Measurements from ENCODE around the gene HIGD2A. TPM values are rescaled to one million over a fixed set of nuclear protein-coding genes. Genes with fewer than 3 reads are reported as not detected.
A peak's percentile ranks its signal among the peaks of the same experiment; 100 is the strongest.

The HIGD2A gene
- total and polyA plus RNA-seq, 5 experiments from 2014 or later: 75.3 to 280 (median 209) TPM

DNA sequence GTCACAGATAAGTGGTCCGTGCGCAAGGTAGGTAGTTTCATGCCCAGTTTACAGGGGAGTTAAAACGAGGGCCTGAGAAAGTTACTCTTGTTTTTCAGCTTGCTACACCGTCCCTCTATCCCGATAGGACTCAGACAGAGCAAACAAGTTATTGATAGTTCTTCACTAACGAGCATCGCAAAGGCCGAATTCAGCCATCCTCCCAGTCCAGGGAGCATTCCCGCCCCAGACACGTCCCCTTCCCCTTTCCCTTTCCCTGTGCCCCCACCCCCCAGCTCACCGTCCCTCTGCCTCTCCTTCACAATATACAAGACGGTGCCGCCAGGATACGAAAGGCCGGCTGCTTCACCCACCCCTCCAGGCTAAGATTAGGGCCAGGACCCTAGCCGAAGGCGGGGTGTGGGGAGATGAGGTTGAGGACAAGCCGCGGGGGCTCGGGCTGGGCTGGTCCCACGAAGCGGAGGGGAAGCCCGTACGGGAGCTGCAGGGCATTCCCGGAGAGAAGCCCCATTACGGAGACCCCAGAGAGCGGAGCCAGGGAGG is 27.6 kb upstream of the HIGD2A start:
- no peaks in the 10 kb centered on the region for H3K9me3 Mint-ChIP-seq
- DNase-seq: peak in 1 of 10 donors; percentile 8
- peak overlapping the region; percentile 86 to 99 (median 98) for H3K27ac Mint-ChIP-seq
- peak overlapping the region; percentile 94 to 99 (median 97) for H3K4me3 Mint-ChIP-seq
- peaks cover 0 to 28% (median 2%) of the 10 kb centered on the region in 3 donors for H3K36me3 Mint-ChIP-seq
- no peaks in the 10 kb centered on the region for H3K27me3 Mint-ChIP-seq
- no peak for ATAC-seq
- POLR2A ChIA-PET: interaction anchor here (0.6 to 4.0 kb wide), 10 partner anchors 11 to 286 kb away, joined by 3 to 58 read pairs (median 4); partner anchors contain the start of genes HIGD2A, NOP16 and RNF44
- peaks cover 13 to 61% (median 38%) of the 10 kb centered on the region in 4 donors for H3K4me1 Mint-ChIP-seq

DNA sequence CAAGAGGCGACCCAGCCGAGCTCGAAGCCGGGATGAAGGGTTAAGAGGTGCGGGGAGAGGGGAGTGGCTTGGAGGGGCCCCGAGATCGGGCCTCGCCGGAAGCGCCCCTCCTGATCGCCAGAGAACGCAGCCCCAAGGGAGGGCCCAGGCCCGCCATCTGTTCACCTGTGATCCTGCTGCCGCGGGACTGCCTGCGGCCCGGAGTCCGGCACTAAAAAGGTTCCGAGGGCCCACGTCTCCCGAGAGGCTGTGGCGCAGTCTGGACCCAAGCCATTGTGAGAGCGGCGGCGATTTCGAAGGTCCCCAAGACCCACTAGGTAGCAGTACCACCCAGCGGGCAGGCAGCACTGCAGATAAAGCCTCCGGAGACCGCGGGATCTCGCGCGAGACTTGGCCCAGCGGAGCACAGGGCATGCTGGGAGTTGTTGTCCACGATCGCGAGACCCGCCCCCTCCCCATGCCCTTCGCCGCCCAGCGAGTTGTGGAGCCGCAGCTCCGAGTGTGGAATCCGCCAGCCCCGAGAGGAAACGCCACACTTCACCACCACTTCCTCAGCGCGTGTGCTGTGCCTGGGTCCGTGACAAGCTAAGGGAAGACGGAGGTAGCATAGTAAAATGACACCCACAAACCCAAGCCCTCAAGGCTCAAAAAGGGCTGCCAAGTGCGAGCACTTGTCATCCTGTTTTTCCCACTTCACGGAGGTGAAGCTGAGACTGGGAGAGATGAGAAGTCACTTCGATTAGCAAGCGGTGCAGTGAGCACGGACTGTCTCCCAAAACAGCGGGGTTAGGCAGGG is 26.9 kb upstream of the HIGD2A start, which contains the start of gene KIAA1191:
Gene KIAA1191, minus strand, starts transcription at position 328 of the 796 bp plus-strand sequence. CDS start 2,256 bp downstream, outside the sequence.
- peak within 1 kb of the TSS; percentile 94 to 99 (median 97) for H3K4me3 Mint-ChIP-seq
- H3K36me3 Mint-ChIP-seq: peaks cover 0 to 23% (median 2%) of the 10 kb centered on the region in 3 donors
- peak within 1 kb of the TSS; percentile 91 to 99 (median 98) for H3K27ac Mint-ChIP-seq
- peaks cover 15 to 57% (median 36%) of the 10 kb centered on the region in 4 donors for H3K4me1 Mint-ChIP-seq
- POLR2A ChIA-PET: interaction anchor here (0.6 to 4.0 kb wide), 14 partner anchors 9 to 285 kb away, joined by 3 to 58 read pairs (median 4); partner anchors contain the start of genes FAF2, HIGD2A, NOP16 and RNF44
- ATAC-seq (peak; percentile 87 to 89), DNase-seq (peak; percentile 87 to 98 (median 92))
- no peaks in the 10 kb centered on the region for H3K27me3 Mint-ChIP-seq
- H3K9me3 Mint-ChIP-seq: no peaks in the 10 kb centered on the region

DNA sequence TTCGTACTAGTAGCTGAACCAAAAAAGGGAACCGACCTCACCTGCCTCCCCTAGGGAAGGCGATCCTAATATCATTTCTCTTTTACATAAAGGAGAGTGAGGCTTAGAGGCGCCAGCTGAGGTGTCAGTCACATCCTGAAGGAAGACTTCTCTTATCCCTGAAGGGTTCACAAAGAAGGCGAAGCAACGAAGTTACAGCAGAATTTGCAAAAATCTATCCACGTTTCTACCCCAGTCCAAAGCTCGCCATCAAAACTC is 26.4 kb upstream of the HIGD2A start:
- DNase-seq (no peak), ATAC-seq (no peak)
- Mint-ChIP-seq H3K4me1 (peaks cover 16 to 57% (median 36%) of the 10 kb centered on the region in 4 donors), H3K36me3 (peaks cover 0 to 20% (median 2%) of the 10 kb centered on the region in 3 donors), H3K27ac (peak overlapping the region; percentile 91 to 99 (median 98)), H3K4me3 (peak overlapping the region; percentile 94 to 99 (median 97)), H3K9me3 (no peaks in the 10 kb centered on the region), H3K27me3 (no peaks in the 10 kb centered on the region)
- POLR2A ChIA-PET: interaction anchor here (0.6 to 4.0 kb wide), 12 partner anchors 9 to 665 kb away, joined by 3 to 58 read pairs (median 4); partner anchors contain the start of genes FAF2, HIGD2A, NOP16 and RNF44

DNA sequence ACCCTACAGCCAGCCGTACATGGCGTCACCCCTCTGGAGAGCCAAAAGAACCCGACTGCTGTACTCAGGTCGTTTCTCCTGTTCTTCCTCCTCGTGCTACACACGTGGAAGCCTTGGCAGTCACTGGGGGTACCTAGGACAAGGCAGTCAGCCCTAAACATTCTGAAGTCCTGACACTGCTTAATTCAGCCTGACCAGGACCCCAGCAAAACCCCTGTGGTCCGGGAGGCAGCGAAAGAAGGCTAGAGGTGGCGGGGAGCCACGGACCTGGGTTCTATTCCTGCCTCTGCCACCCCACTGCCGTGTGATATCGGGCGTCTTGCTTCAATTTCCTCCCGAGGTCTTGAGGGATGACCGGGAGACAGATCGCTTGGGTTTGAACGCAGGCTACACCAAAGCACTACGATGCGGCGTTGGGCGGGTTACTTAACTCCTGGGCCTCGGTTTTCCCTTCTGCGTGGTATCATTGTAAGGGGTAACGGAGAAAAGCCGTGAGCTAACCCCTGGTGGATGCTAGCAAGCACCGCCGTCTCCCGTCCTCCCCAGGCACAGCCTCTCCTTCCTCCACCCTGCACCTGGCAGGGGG is 23.7 kb upstream of the HIGD2A start:
- H3K36me3 Mint-ChIP-seq: peaks cover 0 to 16% (median 0%) of the 10 kb centered on the region in 3 donors
- no peaks in the 10 kb centered on the region for H3K9me3 Mint-ChIP-seq
- peak overlapping the region in 9 of 10 donors; percentile 25 to 88 (median 71) for H3K27ac Mint-ChIP-seq
- H3K4me1 Mint-ChIP-seq: peaks cover 14 to 41% (median 24%) of the 10 kb centered on the region in 4 donors
- POLR2A ChIA-PET: interaction anchor here (1.0 to 1.1 kb wide), 2 partner anchors 23 to 49 kb away, joined by 3 to 9 read pairs; partner anchors contain the start of genes HIGD2A and NOP16
- no peaks in the 10 kb centered on the region for H3K27me3 Mint-ChIP-seq
- ATAC-seq (no peak), DNase-seq (peak in 2 of 10 donors; percentile 45 to 63)
- peak overlapping the region; percentile 70 to 85 (median 78) for H3K4me3 Mint-ChIP-seq

DNA sequence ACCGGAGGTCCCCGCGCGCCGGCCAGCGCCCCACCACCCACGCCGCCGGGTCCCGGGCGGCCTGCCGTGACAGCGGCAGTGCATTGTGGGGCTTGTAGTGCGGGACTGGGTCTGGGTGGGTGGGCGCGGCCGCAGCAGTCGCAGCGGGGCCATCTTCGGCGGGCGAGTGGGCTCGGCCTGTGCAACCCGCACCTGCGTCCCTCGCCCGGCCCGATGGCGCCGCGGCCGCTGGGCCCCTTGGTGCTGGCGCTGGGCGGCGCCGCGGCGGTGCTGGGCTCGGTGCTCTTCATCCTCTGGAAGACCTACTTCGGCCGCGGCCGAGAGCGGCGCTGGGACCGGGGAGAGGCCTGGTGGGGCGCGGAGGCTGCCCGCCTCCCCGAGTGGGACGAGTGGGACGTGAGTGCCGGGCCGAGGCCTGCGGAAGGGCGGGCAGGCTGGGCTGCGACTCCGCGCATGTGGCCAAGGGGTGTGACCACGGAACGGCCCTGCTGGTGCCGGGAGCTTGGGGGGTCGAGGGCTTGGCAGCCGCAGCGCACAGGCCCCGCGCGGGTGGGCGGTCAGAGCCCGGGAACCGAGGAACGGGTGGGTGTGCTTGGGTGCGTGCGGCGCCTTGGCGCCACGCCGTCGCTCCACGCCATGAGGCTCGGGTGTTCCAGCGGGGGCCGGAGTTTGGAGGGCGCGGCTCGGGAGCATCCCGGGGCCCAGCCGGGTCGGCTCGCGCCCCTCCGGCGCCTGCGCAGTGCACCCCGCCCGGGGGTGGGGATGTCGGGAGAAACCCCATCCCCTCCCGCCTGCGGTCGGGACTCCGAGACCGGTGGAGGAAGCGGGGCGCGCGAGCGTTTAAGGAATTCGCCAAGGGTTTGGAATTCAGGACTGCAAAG is 23.0 kb upstream of the HIGD2A start, which contains the start of gene ARL10:
Gene ARL10, plus strand, starts transcription at position 137 of the 881 bp plus-strand sequence. Its CDS starts 77 bp downstream, at position 214.
- Mint-ChIP-seq H3K4me1 (peaks cover 14 to 38% (median 23%) of the 10 kb centered on the region in 4 donors), H3K27me3 (no peaks in the 10 kb centered on the region), H3K36me3 (peaks cover 0 to 21% (median 0%) of the 10 kb centered on the region in 3 donors), H3K27ac (peak within 1 kb of the TSS; percentile 25 to 88 (median 72)), H3K9me3 (no peaks in the 10 kb centered on the region), H3K4me3 (peak within 1 kb of the TSS; percentile 72 to 91 (median 80))
- POLR2A ChIA-PET: interaction anchor here (1.0 to 1.1 kb wide), 2 partner anchors 23 to 49 kb away, joined by 3 to 9 read pairs; partner anchors contain the start of genes HIGD2A and NOP16
- DNase-seq (peak; percentile 25 to 72 (median 41)), ATAC-seq (peak; percentile 11 to 51)

DNA sequence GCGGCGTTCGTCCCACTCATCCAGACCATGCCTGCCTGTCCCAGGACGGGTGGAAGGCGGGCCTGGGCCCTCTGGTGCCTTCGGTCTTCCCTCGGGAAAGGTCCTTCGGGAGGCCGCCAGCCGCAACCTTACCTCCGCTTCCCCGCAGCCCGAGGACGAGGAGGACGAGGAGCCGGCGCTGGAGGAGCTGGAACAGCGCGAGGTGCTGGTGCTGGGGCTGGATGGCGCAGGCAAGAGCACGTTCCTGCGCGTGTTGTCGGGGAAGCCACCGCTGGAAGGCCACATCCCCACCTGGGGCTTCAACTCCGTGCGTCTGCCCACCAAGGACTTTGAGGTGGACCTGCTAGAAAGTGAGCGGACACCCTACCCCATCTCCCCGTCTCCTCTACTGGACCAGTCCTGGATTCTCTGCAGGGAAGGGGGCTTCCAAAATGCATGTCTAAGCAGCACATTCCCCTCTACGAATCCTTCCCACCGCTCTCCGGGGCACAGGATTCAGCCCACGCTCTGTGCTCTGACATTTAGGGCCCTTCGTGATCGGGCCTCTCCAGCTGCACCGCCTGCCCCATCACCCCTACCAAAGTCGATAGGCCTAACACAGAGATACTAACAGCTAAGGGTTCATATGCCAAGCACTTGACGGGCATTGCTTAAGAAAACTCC is 22.2 kb upstream of the HIGD2A start:
- peak overlapping the region in 9 of 10 donors; percentile 1 to 81 (median 65) for H3K27ac Mint-ChIP-seq
- POLR2A ChIA-PET: interaction anchor here (0.7 to 2.5 kb wide), 3 partner anchors 11 to 48 kb away, joined by 4 to 9 read pairs (median 6); no protein-coding TSS in a partner anchor
- H3K27me3 Mint-ChIP-seq: no peaks in the 10 kb centered on the region
- no peak for ATAC-seq
- H3K9me3 Mint-ChIP-seq: no peaks in the 10 kb centered on the region
- peak overlapping the region; percentile 60 to 91 (median 80) for H3K4me3 Mint-ChIP-seq
- DNase-seq: no peak
- H3K36me3 Mint-ChIP-seq: peaks cover 0 to 27% (median 0%) of the 10 kb centered on the region in 3 donors
- H3K4me1 Mint-ChIP-seq: peaks cover 14 to 35% (median 23%) of the 10 kb centered on the region in 4 donors

DNA sequence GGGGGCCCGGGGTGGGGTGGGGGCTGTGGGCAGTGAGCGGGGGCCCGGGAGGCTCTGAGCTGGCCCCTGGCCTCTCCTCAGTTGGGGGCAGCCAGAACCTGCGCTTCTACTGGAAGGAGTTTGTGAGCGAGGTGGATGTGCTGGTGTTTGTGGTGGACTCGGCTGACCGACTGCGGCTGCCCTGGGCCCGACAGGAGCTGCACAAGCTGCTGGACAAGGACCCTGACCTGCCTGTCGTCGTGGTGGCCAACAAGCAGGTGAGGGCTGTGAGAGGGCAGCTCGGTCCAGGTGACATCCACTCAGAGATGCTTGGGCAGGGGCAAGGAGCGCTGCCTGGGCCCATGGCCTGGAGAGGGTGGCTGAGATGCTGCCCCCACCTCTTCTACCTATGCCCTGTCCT is 19.8 kb upstream of the HIGD2A start:
- no peaks in the 10 kb centered on the region for H3K27me3 Mint-ChIP-seq
- H3K36me3 Mint-ChIP-seq: peaks cover 0 to 36% (median 2%) of the 10 kb centered on the region in 3 donors
- no peak overlapping the region for H3K27ac Mint-ChIP-seq
- H3K4me1 Mint-ChIP-seq: peaks cover 7 to 21% (median 15%) of the 10 kb centered on the region in 4 donors
- no peaks in the 10 kb centered on the region for H3K9me3 Mint-ChIP-seq
- no peak for ATAC-seq
- DNase-seq: no peak
- POLR2A ChIA-PET: interaction anchor here (2.5 kb wide), 1 partner anchor 13 kb away, joined by 6 read pairs; no protein-coding TSS in a partner anchor
- no peak overlapping the region for H3K4me3 Mint-ChIP-seq

DNA sequence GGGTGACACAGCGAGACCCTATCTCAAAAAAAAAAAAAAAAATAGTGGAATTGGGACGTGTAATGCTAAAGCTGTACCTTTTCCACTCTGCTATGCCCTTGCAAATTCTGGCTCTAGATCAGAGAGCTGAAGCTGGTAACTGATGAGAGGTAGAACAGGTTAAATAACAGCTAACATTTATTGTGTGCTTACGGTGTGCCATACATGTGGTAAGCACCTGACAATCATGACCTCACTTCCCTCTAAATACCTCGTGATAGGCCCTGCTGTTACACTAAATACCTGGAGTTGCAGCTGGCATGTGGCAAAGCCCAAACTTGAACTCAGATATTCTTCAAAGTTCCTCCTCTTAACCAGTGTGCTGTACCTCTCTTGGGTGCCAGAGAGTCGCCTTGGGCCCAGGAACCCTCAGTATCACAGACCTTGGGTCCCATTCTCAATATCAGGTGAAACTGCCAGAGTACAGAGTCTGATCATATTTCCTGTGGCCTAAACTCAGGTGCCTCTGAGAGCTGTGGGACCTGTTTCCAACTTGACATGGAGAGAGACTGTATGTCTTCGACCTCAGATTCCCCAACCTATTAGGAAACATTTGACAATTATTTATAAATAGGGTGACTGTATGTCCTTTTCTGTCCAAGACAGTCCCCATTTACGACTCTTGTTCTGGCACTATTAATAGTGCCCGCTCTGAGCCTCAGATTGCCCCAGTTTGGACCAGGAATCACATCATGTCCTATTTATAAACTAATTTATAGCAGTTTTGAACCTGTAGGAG is 18.4 kb upstream of the HIGD2A start:
- H3K4me1 Mint-ChIP-seq: peaks cover 7 to 13% (median 11%) of the 10 kb centered on the region in 4 donors
- H3K4me3 Mint-ChIP-seq: no peak overlapping the region
- POLR2A ChIA-PET: interaction anchor here (0.9 kb wide), 1 partner anchor 8 kb away, joined by 3 read pairs; the partner anchor contains the start of gene KIAA1191
- no peaks in the 10 kb centered on the region for H3K27me3 Mint-ChIP-seq
- DNase-seq: no peak
- no peak for ATAC-seq
- no peaks in the 10 kb centered on the region for H3K9me3 Mint-ChIP-seq
- peaks cover 0 to 36% (median 2%) of the 10 kb centered on the region in 3 donors for H3K36me3 Mint-ChIP-seq
- no peak overlapping the region for H3K27ac Mint-ChIP-seq

DNA sequence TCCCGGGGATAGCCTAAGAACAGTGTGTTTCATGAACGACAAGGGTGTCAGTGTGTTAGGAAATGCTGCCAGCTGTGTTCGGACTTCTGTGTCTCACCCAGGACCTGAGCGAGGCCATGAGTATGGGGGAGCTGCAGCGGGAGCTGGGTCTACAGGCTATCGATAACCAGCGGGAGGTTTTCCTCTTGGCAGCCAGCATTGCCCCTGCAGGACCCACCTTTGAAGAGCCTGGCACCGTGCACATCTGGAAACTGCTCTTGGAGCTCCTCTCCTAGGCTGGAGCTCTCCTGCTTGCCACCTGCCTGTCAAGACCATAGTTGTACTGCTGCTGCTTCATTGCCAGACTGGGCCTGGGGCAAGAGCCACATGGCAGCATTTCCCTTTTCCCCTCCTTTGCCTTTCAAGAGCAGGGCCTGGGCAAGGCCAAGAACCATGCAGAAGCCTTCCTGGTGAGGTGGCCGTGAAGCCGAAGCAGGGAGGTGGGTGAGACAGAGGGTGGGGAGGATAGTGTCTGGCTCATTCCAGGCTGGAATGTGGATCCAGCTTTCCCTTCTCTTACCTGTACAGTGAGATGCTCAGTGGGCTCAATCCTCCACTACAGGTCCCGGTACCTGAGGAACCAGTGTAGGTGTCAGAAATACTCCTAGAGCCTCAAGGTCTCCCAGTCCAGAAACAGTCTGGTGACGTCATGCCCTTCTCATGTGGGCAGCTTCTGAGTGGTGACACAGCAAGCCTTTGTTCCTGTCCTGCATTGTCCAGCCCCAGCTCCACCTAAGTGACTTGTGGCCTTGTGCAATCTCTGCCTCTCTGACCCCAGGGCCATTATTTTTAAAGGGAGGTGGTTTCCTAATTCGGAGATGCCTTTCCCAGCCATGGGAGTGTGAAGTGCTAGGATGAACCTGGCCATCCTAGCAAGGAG is 16.7 kb upstream of the HIGD2A start:
- Mint-ChIP-seq H3K9me3 (no peaks in the 10 kb centered on the region), H3K36me3 (peaks cover 0 to 36% (median 2%) of the 10 kb centered on the region in 3 donors), H3K4me1 (peaks cover 7 to 10% (median 8%) of the 10 kb centered on the region in 4 donors), H3K27me3 (no peaks in the 10 kb centered on the region), H3K4me3 (no peak overlapping the region), H3K27ac (peak overlapping the region in 2 of 10 donors; percentile 25 to 31)
- DNase-seq (no peak), ATAC-seq (no peak)
- POLR2A ChIA-PET: interaction anchor here (0.9 kb wide), 1 partner anchor 11 kb away, joined by 4 read pairs; no protein-coding TSS in a partner anchor
